Umbilical cord (tissue), 2 donors: ENCODE measurements around the gene UBR2. TPM values are rescaled to one million over a fixed set of nuclear protein-coding genes. Genes with fewer than 3 reads are reported as not detected.
"Not testable (repeated sequence)": the region's sequence is repeated elsewhere in the genome, so short reads cannot be mapped to it uniquely, and the experiment has no call there.

Experiments used
- DNase-seq: peaks from one replicate; pipeline ENCODE4 v3.0.0-alpha.2; 2015; ENCODE audit warnings: low spot score
- total RNA-seq: library from RNA; depleted of rRNA; stranded (reverse); fragments of >200 nt; gene quantifications from one replicate; pipeline ENCODE4 v1.2.3, GENCODE V29; 2014; ENCODE audit warnings: low replicate concordance; ENCODE audit not compliant: insufficient read depth

The UBR2 gene
- total RNA-seq, 1 donor from 2014 or later = 28.9 TPM

GRCh38 chr6:42692137-42692911 is 128.5 kb downstream of the UBR2 start:
- no peak for DNase-seq

GRCh38 chr6:42693725-42694323 is 130.0 kb downstream of the UBR2 start:
- no peak for DNase-seq

DNA sequence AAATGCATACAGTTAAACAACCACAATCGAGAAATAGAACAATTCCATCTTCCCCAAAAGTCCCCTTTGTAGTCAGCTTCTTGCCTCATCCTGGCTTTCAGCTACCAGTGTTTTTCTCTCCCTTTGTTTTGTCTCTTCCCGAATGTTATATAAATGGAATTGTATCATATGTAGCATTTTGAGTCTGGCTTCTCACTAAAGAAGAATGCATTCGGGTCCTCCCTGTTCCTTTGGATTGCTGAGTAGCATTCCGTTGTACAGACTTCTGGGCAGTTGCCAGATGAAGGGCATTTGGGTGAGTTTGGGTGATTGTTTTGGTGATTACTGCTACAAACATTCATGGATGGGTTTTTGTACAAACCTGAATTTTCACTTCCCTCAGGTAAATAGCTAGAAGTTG is 130.8 kb downstream of the UBR2 start:
- DNase-seq = peak; percentile 37

- peak; percentile 33 for DNase-seq
These were observed 132.9 kb downstream of the UBR2 start for GRCh38 chr6:42696526-42697267.

- no peak for DNase-seq
These were observed 133.4 kb downstream of the UBR2 start for GRCh38 chr6:42697268-42697655.

- no peak for DNase-seq
These were observed 134.4 kb downstream of the UBR2 start for GRCh38 chr6:42698217-42698616.

GRCh38 chr6:42702200-42702599 is 138.4 kb downstream of the UBR2 start:
- DNase-seq = peak; percentile 35

GRCh38 chr6:42702786-42703185 is 139.0 kb downstream of the UBR2 start:
- not testable (repeated sequence) for DNase-seq

- peak; percentile 88 for DNase-seq
These were observed 140.6 kb downstream of the UBR2 start for GRCh38 chr6:42704251-42704936.

DNA sequence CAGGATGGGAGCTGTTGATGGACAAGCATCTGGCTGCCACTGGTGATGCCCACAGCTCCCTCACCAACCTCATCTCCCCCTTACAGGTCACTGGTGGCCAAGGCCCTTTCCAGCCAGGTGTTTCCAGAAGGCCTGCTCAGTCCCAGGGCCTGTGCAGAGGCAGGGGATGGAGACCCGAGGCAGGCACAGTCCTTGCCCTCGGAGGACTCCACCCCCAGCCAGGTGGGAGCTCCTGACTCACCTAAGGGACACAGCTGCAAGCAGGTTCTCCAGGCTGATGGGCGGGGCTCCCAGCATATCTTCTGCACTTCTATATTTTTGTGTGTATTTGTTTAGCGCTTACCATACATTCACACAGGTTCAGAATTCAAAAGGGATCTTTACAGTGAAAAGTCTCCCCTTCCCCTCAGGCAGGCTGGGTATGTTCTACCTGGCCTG is 141.1 kb downstream of the UBR2 start:
- no peak for DNase-seq

GRCh38 chr6:42707595-42707994 is 143.8 kb downstream of the UBR2 start:
- DNase-seq = no peak

DNA sequence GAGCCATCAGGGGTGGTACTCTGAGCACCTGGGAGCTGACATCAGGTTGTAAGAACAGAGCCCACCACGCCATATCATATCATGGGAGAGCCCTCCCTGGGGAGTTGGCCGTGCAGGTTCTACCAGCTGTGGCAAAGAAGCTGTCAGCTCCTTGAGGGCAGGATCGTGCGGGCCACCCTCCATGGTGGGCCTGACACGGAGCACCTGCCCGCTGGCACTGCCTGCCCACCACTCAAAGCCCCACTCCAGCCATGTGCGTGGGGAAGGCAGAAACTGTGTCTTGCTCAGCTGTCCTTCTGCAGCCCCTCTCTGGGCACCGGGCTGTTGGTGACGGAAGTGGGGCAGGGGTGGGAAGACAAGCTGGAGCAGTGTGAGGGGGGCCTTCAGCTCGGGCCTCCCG is 144.3 kb downstream of the UBR2 start:
- DNase-seq = no peak

- DNase-seq = no peak
These were observed 146.0 kb downstream of the UBR2 start for GRCh38 chr6:42709871-42710270.

- peak; percentile 17 for DNase-seq
These were observed 146.5 kb downstream of the UBR2 start for GRCh38 chr6:42710316-42710715.

DNA sequence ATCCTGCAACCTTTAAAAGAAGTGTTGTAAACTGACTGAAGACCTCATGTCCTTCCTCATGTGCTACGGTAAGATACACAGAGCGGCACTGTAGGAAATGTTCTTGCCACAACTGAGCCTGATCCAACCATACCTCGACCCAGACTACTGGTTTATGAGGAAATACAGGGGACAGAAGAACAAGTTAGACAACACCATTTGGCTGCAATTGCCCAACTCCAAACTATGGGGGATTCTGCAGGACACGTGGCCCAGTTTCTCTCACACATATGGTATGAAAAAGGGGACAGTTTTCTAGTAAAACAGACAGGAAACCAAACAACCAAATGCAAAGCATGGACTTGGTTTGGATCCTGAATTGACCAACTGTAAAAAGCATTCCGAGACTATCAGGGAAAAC is 148.1 kb downstream of the UBR2 start:
- no peak for DNase-seq

DNA sequence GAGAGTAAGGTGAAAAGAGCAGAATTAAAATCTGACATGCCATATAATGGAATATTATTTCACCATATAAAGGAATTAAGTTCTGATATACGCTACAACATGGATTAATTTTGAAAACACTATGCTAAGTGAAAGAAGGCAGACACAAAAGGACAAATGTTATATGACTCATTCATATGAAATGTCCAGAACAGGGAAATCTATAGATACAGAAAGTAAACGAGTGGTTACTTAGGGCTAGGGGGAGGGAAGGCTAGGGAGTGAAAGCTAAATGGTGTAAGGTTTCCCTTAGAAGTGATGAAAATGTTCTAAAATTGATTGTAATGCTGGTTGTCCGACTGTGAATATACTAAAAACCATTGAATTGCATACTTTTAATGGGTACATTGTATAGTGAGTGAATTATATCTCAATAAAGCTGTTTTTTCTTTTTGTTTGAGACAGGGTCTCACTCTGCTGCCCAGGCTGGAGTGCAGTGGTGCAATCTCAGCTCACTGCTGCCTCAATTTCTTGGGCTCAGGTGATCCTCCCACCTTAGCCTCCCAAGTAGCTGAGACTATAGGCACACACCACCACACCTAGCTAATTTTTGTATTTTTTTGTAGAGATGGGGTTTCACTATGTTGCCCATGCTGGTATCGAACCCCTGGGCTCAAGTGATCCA is 150.4 kb downstream of the UBR2 start:
- no peak for DNase-seq

DNA sequence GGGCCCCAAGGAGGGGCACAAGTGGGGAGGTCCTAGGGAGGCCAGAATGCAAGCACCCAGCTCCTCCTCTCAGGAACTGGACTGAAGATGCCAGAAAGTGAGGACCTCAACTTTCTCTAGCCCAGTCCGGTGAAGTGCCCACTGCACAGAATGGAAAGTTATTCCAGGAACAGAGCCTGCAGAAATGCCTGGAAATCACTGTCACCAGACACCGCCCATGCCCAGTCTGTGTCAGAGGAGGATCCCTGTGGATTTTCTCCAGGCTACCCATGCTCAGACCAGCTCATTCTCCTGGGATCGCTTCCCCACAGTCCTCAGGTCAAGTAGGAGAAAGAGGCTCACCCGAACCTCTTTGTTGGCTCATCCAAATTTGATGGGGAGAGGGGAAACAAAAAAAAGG is 152.0 kb downstream of the UBR2 start:
- no peak for DNase-seq

DNA sequence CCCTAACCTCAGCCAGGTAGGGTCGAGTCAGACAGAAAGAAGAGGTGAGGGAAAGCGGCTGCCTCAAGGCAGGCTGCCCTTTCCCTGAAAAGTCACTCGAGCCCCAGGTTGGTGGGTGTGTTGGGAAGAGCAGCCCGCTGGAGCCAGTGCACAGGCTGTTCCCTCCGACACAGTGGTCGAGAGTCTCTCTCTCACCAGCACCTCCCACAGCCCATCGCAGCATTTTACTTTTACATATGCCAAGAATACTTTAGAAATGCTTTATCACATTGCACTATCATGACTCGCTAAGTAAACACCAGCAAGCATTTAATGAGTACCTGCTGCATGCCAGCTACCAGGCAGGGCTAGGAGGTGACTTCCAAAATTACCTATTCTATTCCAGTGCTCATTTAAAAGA is 156.9 kb downstream of the UBR2 start:
- DNase-seq = no peak

DNA sequence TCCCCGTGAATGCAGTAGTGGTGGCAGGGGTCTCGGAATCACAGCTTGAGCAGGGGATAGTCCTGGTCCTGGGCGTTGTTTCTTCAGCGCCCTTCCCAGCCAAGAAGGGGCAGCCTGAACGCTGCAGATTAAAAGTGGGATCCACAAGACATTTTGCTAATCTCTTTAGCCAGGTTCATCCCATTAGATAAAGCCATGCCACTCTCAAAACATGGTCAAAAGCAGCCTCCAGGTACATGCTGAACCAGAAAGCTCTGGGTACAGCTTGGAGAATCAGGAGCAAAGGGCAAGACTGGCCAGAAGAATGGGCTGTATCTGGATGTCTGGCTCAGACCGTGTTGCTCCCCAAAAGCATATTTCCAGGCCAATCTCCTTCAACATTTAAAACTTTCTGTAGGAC is 158.7 kb downstream of the UBR2 start, which contains the start of gene PRPH2:
Gene PRPH2, minus strand, starts transcription at position 101 of the 400 bp plus-strand sequence. CDS start 263 bp downstream, outside the sequence.
- no peak for DNase-seq

GRCh38 chr6:42724825-42725224 is 161.0 kb downstream of the UBR2 start:
- no peak for DNase-seq

- DNase-seq = no peak
These were observed 162.2 kb downstream of the UBR2 start for GRCh38 chr6:42726026-42726425.
